A549 (cell line): ENCODE measurements around the gene NDC1.

Experiments
- JUNB ChIP-seq: fragments of >200 bp; sonication (Bioruptor Twin); formaldehyde crosslinking; IDR thresholded peaks from 2 replicates; pipeline ENCODE4 v1.6.1; 2016
- NPAS2 ChIP-seq: fragments of 250-450 bp; sonication (Bioruptor Pico); IDR thresholded peaks from 2 replicates; pipeline ENCODE4 v1.8.0; 2022; ENCODE audit warnings: mild to moderate bottlenecking, moderate library complexity, borderline replicate concordance
- SREBF2 ChIP-seq: fragments of 450-650 bp; IDR thresholded peaks from 2 replicates; pipeline ENCODE4 v1.6.1; 2014; ENCODE audit warnings: mild to moderate bottlenecking, moderate library complexity
- TF ChIP-seq, protein P1 (sequence below): fragments of >200 bp; sonication (Bioruptor Twin); formaldehyde crosslinking; IDR thresholded peaks from 3 replicates; pipeline ENCODE4 v1.5.1; 2016
- TF ChIP-seq, protein P2 (sequence below): fragments of 200-600 bp; sonication (generic); IDR thresholded peaks from 2 replicates; pipeline ENCODE4 v1.6.1; 2016; ENCODE audit warnings: antibody characterized with exemption, mild to moderate bottlenecking, moderate library complexity

DNA sequence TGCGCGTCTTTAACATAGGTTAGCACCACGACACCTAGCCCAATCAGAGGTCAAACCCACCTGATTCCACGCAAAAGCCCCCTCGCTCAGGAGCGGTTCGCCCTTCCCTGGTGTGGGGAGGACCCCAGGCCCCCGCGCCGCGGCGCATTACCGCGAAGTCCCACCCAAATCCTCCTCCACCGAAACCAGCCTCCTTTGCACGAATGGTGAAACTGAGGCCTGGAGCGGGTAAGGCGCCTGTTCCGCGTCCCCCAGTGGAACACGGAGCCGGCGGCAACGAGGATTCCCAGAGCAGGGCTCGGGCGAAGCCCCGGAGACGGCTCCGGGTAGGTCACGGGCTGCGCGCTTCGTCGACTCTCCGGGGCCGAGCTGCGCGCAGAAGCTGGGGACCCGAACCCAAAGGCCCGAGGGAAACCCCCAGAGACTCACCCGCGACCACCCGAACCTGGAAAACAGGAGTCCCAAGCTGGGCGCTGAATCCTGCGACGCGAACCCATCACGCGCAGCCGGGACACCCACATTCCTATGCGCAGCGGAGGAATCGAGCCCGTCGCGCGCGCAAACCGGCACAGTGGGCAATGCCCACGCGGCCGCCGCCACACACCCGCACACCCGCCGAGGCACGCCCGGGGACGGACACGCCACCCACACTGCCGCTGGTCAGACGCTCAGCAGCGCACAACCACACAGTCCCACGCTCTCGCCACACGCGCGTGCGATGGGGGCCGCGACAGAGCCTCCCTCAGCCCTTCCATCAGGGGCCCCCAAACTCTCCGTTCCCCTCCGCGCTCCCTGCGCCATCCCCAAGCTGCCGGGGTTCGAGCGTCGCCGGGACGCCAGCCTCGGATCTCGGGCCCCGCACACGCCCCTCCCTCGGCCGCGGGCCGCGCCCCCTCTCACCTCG, 99.6 kb downstream of the NDC1 start:
- TF ChIP-seq, protein P1, sequence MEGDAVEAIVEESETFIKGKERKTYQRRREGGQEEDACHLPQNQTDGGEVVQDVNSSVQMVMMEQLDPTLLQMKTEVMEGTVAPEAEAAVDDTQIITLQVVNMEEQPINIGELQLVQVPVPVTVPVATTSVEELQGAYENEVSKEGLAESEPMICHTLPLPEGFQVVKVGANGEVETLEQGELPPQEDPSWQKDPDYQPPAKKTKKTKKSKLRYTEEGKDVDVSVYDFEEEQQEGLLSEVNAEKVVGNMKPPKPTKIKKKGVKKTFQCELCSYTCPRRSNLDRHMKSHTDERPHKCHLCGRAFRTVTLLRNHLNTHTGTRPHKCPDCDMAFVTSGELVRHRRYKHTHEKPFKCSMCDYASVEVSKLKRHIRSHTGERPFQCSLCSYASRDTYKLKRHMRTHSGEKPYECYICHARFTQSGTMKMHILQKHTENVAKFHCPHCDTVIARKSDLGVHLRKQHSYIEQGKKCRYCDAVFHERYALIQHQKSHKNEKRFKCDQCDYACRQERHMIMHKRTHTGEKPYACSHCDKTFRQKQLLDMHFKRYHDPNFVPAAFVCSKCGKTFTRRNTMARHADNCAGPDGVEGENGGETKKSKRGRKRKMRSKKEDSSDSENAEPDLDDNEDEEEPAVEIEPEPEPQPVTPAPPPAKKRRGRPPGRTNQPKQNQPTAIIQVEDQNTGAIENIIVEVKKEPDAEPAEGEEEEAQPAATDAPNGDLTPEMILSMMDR, result no peak
- TF ChIP-seq SREBF2, result no peak
- no peak for TF ChIP-seq NPAS2
- TF ChIP-seq, protein P2, sequence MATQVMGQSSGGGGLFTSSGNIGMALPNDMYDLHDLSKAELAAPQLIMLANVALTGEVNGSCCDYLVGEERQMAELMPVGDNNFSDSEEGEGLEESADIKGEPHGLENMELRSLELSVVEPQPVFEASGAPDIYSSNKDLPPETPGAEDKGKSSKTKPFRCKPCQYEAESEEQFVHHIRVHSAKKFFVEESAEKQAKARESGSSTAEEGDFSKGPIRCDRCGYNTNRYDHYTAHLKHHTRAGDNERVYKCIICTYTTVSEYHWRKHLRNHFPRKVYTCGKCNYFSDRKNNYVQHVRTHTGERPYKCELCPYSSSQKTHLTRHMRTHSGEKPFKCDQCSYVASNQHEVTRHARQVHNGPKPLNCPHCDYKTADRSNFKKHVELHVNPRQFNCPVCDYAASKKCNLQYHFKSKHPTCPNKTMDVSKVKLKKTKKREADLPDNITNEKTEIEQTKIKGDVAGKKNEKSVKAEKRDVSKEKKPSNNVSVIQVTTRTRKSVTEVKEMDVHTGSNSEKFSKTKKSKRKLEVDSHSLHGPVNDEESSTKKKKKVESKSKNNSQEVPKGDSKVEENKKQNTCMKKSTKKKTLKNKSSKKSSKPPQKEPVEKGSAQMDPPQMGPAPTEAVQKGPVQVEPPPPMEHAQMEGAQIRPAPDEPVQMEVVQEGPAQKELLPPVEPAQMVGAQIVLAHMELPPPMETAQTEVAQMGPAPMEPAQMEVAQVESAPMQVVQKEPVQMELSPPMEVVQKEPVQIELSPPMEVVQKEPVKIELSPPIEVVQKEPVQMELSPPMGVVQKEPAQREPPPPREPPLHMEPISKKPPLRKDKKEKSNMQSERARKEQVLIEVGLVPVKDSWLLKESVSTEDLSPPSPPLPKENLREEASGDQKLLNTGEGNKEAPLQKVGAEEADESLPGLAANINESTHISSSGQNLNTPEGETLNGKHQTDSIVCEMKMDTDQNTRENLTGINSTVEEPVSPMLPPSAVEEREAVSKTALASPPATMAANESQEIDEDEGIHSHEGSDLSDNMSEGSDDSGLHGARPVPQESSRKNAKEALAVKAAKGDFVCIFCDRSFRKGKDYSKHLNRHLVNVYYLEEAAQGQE, result no peak
- no peak for TF ChIP-seq JUNB
